ACHN (cell line): ENCODE results near the gene RARRES1.
A peak's percentile ranks its signal among the peaks of the same experiment; 100 is the strongest.
"Not testable (repeated sequence)": the region's sequence is repeated elsewhere in the genome, so short reads cannot be mapped to it uniquely, and the experiment has no call there.

Experiments used
- DNase-seq: peaks from one replicate; pipeline ENCODE4 v3.0.0-alpha.2; 2015
- in situ Hi-C: cut with HindIII; loops from 2 replicates; pipeline ENCODE4 v1.10.0; 2017; ENCODE audit warnings: low sequenced_read_pairs, low pct_ligation_motif_present, low pct_unique_long_range_greater_than_20kb

Gene RARRES1

GRCh38 chr3:158713094-158713499 is 19.2 kb downstream of the RARRES1 start:
- peak; percentile 8 for DNase-seq

GRCh38 chr3:158712443-158712842 is 19.8 kb downstream of the RARRES1 start:
- DNase-seq: no peak
- in situ Hi-C loops: no loop called here

More at GRCh38 chr3:158713094-158713499, 19.2 kb downstream of the RARRES1 start:
- in situ Hi-C loops: no loop called here

- in situ Hi-C loops: no loop called here
- peak; percentile 52 for DNase-seq
Measured at GRCh38 chr3:158711886-158712285, 20.4 kb downstream of the RARRES1 start.

GRCh38 chr3:158710601-158711000 is 21.7 kb downstream of the RARRES1 start:
- in situ Hi-C loops: no loop called here
- DNase-seq: no peak

GRCh38 chr3:158709666-158710083 is 22.6 kb downstream of the RARRES1 start:
- in situ Hi-C loops: no loop called here
- DNase-seq: peak; percentile 89

- in situ Hi-C loops: no loop called here
- DNase-seq: no peak
Measured at GRCh38 chr3:158703566-158703965, 28.7 kb downstream of the RARRES1 start.

- in situ Hi-C loops: no loop called here
- DNase-seq: no peak
Measured at GRCh38 chr3:158702815-158703481, 29.3 kb downstream of the RARRES1 start.

GRCh38 chr3:158701420-158702065 is 30.7 kb downstream of the RARRES1 start:
- DNase-seq: no peak
- in situ Hi-C loops: no loop called here

GRCh38 chr3:158700559-158700958 is 31.7 kb downstream of the RARRES1 start:
- in situ Hi-C loops: no loop called here

GRCh38 chr3:158696618-158697017 is 35.6 kb downstream of the RARRES1 start:
- no peak for DNase-seq
- in situ Hi-C loops: no loop called here

More at GRCh38 chr3:158700559-158700958, 31.7 kb downstream of the RARRES1 start:
- no peak for DNase-seq

- DNase-seq, in situ Hi-C loops: not testable (repeated sequence)
Measured at GRCh38 chr3:158693866-158694456, 38.3 kb downstream of the RARRES1 start.

GRCh38 chr3:158685159-158685558 is 47.1 kb downstream of the RARRES1 start:
- in situ Hi-C loops: no loop called here
- no peak for DNase-seq

GRCh38 chr3:158683230-158683962 is 48.9 kb downstream of the RARRES1 start:
- in situ Hi-C loops: no loop called here
- no peak for DNase-seq

GRCh38 chr3:158680861-158681260 is 51.4 kb downstream of the RARRES1 start:
- no peak for DNase-seq
- in situ Hi-C loops: no loop called here

GRCh38 chr3:158679547-158680000 is 52.7 kb downstream of the RARRES1 start:
- in situ Hi-C loops: no loop called here

GRCh38 chr3:158678687-158679086 is 53.6 kb downstream of the RARRES1 start:
- in situ Hi-C loops: no loop called here
- DNase-seq: no peak

More at GRCh38 chr3:158679547-158680000, 52.7 kb downstream of the RARRES1 start:
- peak; percentile 8 for DNase-seq

- DNase-seq: peak; percentile 88
- in situ Hi-C loops: loop anchor here (25.0 kb wide), 1 partner anchor 115 kb away; no protein-coding TSS in a partner anchor
Measured at GRCh38 chr3:158672215-158673176, 59.8 kb downstream of the RARRES1 start, which contains the start of gene LXN. Gene LXN (minus strand): TSS chr3:158672648. CDS start chr3:158672478, 170 bp downstream.

GRCh38 chr3:158671821-158672214 is 60.4 kb downstream of the RARRES1 start:
- in situ Hi-C loops: loop anchor here (25.0 kb wide), 1 partner anchor 115 kb away; no protein-coding TSS in a partner anchor
- no peak for DNase-seq
